Breast epithelium (tissue), 3 donors: ENCODE results near the gene PTRH2.

Source experiments
- CTCF ChIP-seq, 3 donors: fragments of 450-650 bp; IDR thresholded peaks; one replicate each; pipeline ENCODE4 v1.5.1; 2016 to 2017; ENCODE audit warnings: antibody characterized with exemption in 3 of 3, mild to moderate bottlenecking in 3 of 3, moderate library complexity in 3 of 3
- POLR2A ChIP-seq: fragments of 450-650 bp; IDR thresholded peaks from one replicate; pipeline ENCODE4 v1.6.1; 2016; ENCODE audit warnings: antibody characterized with exemption, mild to moderate bottlenecking, moderate library complexity
- POLR2AphosphoS5 ChIP-seq, 3 donors: sonication (generic); formaldehyde crosslinking; IDR thresholded peaks; one replicate each; pipeline ENCODE4 v1.6.1; 2017; ENCODE audit warnings: antibody characterized with exemption in 3 of 3

GRCh38 chr17:59652119-59652518, 55.1 kb downstream of the PTRH2 start:
- TF ChIP-seq CTCF (IDR thresholded peaks at IDR 0.05) = no peak
- no peak for TF ChIP-seq POLR2A
- TF ChIP-seq POLR2AphosphoS5 (IDR thresholded peaks at IDR 0.05) = no peak
